HG02973 (cell line): ENCODE measurements around the gene POLR3C.
A peak's percentile ranks its signal among the peaks of the same experiment; 100 is the strongest.
"Not testable (repeated sequence)": the region's sequence is repeated elsewhere in the genome, so short reads cannot be mapped to it uniquely, and the experiment has no call there.

ENCODE experiments used
- ATAC-seq: cut with Tn5 transposase; IDR thresholded peaks from one replicate; pipeline ENCODE4 v1.9.1; 2021; ENCODE audit warnings: moderate library complexity; ENCODE audit not compliant: unreplicated experiment

Gene POLR3C

GRCh38 chr1:145823565-145824498 is at the start of gene POLR3C, which contains the start of gene RNF115:
Gene POLR3C (plus strand): TSS chr1:145824200. CDS start chr1:145825777, 1,577 bp downstream.
Gene RNF115 (minus strand): TSS chr1:145824095. CDS start chr1:145823873, 222 bp downstream.
- peak; percentile 79 for ATAC-seq

- ATAC-seq: no peak
Observed at GRCh38 chr1:145777357-145778145, 46.4 kb upstream of the POLR3C start.

GRCh38 chr1:145778146-145778540 is 45.9 kb upstream of the POLR3C start:
- ATAC-seq: no peak

GRCh38 chr1:145782272-145783099 is 41.5 kb upstream of the POLR3C start:
- ATAC-seq: no peak

DNA sequence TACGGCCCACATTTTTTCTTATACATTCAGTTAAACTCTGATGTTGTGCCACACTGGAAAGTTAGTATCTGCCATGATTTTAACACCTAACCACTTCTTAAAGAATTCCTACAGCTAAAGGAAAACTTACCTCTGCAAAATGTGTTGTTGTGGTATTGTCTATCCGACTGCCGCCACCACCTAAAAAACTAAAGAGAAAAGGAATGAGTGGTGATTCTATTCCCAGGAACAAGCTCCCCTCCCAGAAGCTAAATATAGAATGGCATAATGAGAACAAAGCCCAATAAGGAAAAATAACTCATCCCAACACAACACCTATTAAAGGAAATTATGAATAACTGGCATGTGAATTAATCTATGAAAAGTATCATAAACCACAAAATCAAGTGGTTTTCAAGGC is 39.6 kb upstream of the POLR3C start:
- ATAC-seq: no peak

- no peak for ATAC-seq
Observed at GRCh38 chr1:145785547-145785946, 38.5 kb upstream of the POLR3C start.

GRCh38 chr1:145786271-145786670 is 37.7 kb upstream of the POLR3C start:
- no peak for ATAC-seq

GRCh38 chr1:145788580-145788979 is 35.4 kb upstream of the POLR3C start:
- ATAC-seq: no peak

DNA sequence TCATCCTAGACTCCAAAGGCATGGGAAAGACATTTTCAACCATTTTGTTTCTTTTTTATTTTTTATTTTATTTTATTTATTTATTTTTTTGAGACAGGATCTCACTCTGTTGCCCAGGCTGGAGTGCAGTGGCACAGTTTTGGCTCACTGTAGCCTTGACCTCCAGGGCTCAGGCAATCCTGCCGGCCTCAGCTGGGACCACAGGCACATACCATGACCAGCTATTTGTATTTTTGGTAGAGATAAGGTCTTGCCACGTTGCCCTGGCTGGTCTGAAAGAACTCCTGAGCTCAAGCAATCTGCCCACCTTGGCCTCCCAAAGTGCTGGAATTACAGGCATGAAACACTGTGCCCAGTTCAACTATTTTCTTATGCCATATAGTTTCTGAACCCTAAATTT is 32.1 kb upstream of the POLR3C start:
- ATAC-seq: not testable (repeated sequence)

- no peak for ATAC-seq
Observed at GRCh38 chr1:145792484-145792883, 31.5 kb upstream of the POLR3C start.

GRCh38 chr1:145795257-145795881 is 28.6 kb upstream of the POLR3C start:
- ATAC-seq: no peak

DNA sequence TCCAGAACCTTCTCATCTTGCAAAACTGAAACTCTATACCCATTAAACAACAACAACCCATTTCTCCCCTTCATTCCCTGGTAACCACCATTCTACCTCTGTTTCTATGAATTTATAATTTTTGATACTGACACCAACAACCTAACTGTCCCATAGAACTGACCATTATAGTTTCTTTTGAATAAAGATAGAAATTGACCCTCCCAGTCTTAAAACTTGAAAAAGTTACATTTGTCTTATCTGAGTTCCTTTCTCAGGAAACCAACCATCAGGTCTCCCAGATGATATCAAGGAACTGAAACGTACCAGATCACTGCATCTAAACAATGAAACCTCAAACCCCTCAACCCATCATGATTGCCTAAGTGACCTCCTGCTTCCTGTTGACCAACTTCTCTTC is 27.2 kb upstream of the POLR3C start:
- no peak for ATAC-seq

DNA sequence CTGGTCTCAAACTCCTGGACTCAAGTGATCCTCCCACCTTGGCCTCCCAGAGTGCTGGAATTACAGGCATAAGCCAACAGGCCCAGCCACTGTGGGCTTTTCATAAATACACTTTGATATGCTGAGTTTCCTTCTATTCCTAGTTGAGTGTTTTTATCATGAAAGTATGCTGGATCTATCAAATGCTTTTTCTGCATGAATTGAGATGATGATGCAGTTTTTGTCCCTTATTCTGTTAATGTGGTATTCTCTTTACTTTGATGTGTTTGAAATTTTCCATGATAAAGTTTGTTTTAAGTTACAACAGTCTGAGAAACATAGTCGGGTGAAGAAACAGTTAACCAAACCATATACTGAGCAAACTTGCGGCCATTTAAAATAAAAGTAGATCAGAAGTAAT is 24.2 kb upstream of the POLR3C start:
- ATAC-seq: no peak

DNA sequence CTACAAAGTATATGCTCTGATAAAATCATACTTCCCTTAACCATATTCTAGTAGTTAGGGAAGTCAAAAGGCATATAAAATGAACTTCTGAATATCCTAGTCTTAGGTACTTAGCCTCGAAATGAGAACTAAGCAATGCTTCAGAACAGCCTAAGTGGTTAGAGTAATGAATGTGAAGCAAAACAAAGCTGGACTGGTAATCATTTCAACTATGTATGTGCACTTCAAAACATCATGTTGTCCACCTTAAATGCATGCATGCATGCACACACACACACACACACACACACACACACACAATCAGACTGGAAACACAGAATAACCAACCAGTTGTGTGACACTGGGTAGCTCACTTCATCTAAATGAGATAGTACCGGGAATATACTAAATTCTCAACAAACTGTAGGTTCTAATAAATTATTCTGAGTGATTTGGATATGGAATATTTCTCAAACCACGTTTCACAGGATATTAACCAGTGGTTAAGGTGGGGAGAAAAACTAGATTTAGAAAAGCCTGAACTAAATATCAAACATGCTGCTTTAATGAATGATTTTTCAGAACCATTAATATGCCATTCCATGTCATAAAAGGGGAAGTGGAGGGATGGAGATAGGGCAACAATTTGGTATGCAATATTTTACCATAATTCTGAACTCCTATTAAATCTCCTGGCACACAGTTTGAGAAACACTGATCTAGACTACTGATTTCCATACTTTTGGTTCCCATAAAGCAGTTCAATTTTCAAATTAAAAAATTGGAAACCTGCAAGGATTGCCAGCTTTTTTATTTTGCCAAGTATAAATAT is 19.6 kb upstream of the POLR3C start:
- ATAC-seq: no peak

DNA sequence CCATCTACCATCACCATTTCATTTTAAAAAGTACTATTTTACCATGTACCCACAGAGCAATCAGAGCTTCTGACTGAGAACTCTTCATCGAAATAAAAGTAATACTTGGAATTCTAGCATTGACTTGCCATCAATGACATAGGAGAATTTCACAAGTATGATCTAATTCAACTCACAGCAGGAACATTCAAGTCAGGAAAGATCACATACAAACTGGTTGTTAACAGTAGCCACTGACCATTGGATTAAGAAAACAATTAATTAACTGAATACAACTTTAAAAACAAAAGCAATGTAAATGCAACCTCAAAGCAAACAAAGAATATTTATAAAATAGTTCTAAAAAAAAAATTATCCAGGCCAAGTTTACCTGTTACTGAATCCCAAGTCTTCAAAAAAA is 18.9 kb upstream of the POLR3C start:
- no peak for ATAC-seq

DNA sequence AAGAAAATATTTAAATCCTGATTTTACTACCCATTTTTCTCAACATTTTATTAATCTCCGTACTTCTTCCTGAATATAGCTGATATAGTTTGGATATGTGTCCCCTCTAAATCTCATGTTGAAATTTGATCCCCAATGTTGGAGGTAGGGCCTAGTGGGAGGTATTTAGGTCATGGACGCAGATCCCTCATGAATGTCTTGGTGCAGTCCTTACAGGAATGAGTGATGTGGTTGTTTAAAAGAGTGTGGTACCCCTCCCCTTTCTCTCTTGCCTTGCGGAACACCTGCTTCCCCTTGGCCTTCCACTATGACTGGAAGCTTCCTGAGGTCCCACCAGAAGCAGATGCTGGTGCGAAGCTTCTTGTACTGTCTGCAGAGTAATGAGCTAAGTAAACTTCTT is 17.6 kb upstream of the POLR3C start:
- no peak for ATAC-seq

- no peak for ATAC-seq
Observed at GRCh38 chr1:145806844-145807243, 17.2 kb upstream of the POLR3C start.

DNA sequence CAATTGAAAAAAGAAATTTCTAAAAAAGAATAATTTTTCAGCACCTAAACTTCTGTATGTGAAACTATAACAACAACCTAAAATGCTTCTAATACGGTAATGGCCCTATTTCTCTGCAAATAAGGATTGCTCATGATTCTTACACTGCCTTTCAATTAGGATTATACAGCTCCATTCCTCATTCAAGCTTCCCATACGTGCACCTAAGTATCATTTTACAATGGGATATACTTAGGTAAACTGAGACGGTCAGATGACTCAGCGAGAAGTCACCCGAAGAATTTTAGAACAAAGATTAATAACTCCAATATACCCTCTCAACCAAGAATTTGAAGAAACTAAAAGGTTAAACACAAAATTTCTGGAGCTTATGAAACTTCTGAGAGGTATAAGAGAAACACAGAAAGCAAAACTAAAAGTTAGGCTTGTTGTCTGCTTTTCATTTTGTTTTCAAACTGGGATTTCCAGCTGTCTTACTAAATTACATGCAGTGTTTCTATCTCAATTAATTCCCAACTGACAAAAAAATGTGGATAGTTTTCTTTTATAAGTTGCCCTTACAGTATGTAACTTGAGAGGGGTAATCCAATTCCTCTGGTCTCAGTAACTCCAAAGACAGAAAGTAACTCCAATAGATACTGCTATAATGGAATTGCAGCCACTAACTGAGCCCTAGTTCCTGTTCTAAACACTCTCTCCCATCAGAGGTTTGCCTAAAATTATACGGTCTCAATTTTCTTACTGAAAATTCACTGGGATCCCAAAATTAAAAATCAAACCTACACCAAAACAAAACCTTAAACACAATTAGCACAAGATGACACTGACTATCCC is 10.8 kb upstream of the POLR3C start:
- not testable (repeated sequence) for ATAC-seq

DNA sequence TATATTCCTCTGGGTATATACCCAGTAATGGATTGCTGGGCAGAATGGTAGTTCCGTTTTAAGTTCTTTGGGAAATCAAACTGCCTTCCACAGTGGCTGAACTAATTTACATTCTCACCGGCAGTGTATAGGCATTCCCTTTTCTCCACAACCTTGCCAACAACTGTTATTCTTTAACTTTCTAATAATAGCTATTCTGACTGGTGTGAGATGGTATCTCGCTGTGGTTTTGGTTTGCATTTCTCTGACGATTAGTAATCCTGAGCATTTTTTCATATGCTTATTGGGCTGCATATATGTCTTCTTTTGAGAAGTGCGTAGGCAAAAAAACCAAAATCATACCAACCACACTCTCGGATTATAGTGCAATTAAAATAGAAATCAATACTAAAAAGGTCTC is 5.9 kb upstream of the POLR3C start:
- ATAC-seq: not testable (repeated sequence)
